Activated T-cell treated with anti-CD3 and anti-CD28 coated beads, Interleukin-2, amount 50 U/mL, for 48 hours (primary cell): Measurements from ENCODE around the gene SRL.
"Not testable (repeated sequence)": the region's sequence is repeated elsewhere in the genome, so short reads cannot be mapped to it uniquely, and the experiment has no call there.

ENCODE experiments used
- DNase-seq, 2 experiments: peaks; one replicate each; pipeline ENCODE4 v3.0.0-alpha.2; 2020

The SRL gene

GRCh38 chr16:4158143-4159093 is 83.5 kb downstream of the SRL start:
- no peak for DNase-seq

GRCh38 chr16:4157376-4157825 is 84.5 kb downstream of the SRL start:
- DNase-seq, result no peak

- DNase-seq, result not testable (repeated sequence)
These were observed 85.4 kb downstream of the SRL start for GRCh38 chr16:4156503-4156902.

- not testable (repeated sequence) for DNase-seq
These were observed 88.5 kb downstream of the SRL start for GRCh38 chr16:4153364-4153763.

DNA sequence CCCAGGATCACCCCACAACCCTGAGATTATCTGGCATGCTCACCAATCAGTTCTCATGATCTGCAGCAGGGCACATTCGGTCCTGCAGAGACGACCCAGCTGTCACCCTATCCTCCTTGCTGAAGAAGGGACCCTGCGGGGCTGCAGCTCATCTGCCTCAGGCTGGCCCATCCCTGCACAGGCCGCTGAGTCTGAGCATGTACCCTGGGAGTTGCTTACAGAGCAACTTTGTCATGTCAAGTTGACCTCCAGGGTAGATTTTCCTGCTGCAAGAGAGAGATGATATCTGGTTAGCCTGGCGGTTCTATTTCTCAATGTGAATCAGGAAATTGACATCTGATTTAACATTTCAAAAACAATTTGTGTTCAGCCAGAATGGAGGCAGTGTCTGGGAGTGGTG is 89.6 kb downstream of the SRL start:
- no peak for DNase-seq

- DNase-seq, result no peak
These were observed 94.6 kb downstream of the SRL start for GRCh38 chr16:4147236-4147635.

DNA sequence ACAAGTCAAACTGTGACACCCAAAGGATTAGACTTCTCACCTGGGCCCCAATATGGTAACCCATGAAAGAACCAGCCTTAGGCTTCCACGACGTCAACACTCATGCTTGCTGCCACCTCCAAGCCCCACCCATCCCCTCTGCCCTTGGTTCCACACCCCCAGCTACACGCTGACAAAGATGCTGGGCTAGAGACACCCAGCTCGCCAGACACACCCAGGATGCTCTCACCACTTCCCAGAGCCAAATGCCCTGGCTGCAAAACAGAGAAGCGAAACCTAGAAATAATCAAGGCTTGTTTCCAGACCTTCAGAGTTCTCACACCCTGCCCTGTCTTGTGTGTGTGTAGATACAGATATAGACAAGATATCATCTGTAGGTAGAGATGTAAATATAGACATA is 99.6 kb downstream of the SRL start:
- no peak for DNase-seq

DNA sequence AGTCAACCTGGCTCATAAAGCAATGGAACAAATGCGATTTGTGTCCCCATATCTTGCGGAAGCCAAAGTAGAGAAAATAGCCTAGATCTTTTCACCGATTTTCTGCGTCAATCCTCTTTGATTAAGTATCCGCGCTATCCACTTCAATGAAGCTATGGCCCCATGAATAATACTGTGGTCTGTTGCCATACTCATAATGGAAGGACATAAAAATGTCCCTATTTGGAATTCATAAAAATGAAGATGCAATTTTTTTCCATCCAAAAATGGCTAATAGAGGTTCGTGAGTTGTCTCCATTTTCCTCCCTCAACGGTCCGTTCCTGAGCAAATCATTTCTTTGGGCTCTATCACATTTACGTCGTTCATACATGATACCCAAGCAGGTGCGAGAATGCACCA is 100.3 kb downstream of the SRL start:
- DNase-seq, result no peak

- no peak for DNase-seq
These were observed 101.2 kb downstream of the SRL start for GRCh38 chr16:4140652-4141051.

DNA sequence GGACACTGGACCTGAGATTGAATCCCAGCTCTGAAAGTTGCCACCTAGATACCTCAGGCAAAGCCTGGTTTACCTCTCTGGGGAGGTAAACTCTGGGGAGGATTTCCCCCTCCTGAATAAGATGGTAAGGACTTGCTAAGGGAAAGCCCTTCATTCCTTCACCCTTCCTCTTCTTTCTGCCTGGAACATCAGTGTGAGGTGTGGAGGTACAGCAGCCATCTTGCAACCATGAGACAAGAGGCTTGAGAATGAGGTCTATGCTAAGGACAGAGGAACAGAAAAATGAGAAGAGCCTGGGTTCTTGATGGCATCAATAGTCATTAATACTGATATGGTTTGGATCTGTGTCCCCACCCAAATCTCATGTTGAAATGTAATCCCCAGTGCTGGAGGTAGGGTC is 101.9 kb downstream of the SRL start:
- no peak for DNase-seq
